GM19455 (cell line): ENCODE data around the gene AP1G2.
A peak's percentile ranks its signal among the peaks of the same experiment; 100 is the strongest.
"Not testable (repeated sequence)": the region's sequence is repeated elsewhere in the genome, so short reads cannot be mapped to it uniquely, and the experiment has no call there.

Experiments
- ATAC-seq: cut with Tn5 transposase; IDR thresholded peaks from one replicate; pipeline ENCODE4 v1.9.1; 2021; ENCODE audit not compliant: unreplicated experiment

Gene AP1G2, protein sequence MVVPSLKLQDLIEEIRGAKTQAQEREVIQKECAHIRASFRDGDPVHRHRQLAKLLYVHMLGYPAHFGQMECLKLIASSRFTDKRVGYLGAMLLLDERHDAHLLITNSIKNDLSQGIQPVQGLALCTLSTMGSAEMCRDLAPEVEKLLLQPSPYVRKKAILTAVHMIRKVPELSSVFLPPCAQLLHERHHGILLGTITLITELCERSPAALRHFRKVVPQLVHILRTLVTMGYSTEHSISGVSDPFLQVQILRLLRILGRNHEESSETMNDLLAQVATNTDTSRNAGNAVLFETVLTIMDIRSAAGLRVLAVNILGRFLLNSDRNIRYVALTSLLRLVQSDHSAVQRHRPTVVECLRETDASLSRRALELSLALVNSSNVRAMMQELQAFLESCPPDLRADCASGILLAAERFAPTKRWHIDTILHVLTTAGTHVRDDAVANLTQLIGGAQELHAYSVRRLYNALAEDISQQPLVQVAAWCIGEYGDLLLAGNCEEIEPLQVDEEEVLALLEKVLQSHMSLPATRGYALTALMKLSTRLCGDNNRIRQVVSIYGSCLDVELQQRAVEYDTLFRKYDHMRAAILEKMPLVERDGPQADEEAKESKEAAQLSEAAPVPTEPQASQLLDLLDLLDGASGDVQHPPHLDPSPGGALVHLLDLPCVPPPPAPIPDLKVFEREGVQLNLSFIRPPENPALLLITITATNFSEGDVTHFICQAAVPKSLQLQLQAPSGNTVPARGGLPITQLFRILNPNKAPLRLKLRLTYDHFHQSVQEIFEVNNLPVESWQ

DNA sequence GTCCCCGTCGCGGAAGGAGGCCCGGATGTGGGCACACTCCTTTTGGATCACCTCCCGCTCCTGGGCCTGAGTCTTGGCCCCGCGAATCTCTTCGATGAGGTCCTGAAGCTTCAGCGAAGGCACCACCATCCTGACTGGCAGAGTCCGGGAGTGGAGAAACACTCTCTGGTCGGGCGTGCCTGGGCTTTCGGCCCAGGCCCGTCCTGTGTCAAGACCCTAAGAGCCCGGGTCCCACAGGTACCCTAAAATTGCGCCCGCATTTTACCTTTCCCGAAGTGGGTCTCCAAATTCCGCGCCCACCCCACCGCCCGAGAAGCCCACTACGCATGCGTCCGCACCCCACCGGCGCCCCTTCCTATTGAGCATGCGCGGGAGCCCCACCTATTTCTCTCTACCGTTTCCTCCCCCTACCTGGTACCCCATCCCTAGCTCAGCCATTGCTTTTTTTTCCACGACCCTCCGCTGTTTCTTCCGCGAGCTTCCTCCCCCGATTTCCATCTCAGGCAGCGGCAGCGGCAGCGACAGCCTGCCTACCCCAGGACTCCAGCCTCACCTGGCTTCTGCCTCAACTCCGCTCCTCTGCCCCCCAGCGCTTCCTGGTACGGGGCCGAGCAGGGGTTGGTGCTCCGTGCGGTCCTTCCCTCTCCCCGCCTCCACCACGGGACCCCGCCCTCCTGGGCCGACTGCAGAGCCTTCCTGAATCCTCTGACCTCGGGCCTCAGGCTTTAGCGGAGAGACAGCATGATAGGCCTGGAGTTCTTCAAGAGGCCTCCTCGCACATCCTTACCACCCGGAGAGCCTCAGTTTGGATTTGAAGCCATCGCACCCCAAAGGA lies at the start of gene AP1G2:
AP1G2 (minus strand) TSS at position 606 of the 835 bp plus-strand sequence; CDS start at position 129, 477 bp downstream.
- peak; percentile 91 for ATAC-seq

DNA sequence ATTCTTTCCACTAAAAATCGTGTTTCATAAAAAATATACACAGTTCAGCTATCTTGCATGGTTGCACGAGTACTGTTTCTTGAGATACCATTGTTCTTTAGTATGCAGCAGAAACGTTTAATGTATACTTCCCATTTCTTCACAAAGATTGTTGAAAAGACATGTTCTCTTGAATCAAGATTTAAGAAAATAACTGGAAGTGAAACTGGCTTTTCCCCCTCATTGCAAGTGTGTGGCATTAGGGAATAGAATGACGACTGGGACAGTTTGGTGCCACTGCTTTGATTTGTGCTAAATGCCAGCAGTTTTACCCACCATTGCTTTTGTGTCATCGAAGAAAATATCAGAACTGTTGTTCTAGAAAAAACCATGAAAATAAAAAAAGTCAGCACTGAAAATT lies 48.3 kb upstream of the AP1G2 start:
- ATAC-seq = no peak

DNA sequence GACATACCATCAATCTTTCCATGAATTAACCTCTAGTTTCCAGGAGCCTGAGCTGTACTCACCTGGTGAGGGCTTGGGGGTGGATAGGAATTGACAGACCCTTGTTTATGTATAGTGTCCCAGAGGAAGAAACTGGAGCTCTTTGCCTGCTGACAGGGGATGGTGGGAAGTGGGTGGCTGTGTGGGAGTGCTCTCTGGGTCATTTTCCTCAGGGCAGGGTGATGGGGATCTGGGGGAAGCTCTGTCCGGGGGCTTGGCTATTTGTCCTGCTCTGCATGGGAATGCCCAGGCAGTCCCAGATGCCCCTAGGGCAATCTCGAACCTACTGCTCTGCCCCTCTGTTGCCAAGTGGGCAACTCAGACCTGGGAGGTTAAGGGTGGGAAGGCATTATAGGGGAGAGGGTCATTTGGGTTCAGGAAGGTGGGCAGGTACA lies 46.8 kb upstream of the AP1G2 start:
- no peak for ATAC-seq

DNA sequence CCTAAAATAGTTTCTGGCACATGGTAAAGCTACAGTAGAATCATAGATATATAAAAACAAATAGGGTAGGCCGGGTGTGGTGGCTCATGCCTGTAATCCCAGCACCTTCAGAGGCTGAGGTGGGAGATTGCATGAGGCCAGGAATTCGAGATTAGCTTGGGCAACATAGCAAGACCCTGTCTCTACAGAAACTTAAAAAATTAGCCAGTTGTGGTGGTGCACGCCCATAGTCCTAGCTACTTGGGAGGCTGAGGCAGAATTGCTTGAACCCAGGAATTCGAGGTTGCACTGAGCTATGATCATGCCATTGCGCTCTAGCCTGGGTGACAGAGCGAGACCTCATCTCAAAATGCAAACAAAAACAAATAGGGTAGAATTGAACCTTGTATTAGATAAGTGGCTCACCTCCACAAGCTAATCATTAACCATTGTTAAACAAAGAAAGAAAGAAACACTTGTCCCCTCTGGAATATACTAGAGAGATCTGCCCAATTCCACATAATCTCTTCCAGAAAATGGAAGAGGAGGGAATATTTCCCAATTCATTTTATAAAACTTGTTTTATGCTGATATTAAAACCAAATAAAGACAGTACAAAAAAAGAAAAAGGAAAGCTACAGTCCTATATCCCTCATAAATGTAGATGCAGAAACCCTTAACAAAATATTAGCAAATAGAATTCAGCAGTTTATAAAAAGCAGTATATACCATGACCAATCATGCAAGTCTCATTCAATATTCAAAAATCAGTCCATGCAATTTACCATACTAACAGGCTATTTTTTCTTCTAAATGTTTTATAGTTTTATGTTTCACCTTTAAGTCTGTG lies 45.9 kb upstream of the AP1G2 start:
- ATAC-seq = no peak

- ATAC-seq = no peak
Measured at GRCh38 chr14:23612802-23613201, 45.2 kb upstream of the AP1G2 start.

DNA sequence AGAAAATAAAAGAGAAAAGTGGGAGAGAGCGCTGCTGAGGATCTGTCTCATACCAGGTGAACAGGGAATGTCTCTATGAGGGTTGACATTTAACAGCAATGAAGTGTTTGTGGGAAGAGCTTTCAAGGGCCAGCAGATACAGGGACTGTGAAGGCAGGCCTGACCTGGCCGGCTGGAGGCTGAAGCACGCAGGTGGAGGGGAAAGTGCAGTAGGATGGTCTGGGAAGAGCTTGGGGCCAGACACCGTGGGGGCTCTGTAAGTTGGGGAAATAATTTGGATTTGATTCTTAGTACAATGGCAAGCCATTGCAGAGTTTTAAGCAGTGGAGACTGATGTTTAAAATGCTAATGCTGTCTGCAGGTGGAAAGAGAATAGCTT lies 44.8 kb upstream of the AP1G2 start:
- no peak for ATAC-seq

DNA sequence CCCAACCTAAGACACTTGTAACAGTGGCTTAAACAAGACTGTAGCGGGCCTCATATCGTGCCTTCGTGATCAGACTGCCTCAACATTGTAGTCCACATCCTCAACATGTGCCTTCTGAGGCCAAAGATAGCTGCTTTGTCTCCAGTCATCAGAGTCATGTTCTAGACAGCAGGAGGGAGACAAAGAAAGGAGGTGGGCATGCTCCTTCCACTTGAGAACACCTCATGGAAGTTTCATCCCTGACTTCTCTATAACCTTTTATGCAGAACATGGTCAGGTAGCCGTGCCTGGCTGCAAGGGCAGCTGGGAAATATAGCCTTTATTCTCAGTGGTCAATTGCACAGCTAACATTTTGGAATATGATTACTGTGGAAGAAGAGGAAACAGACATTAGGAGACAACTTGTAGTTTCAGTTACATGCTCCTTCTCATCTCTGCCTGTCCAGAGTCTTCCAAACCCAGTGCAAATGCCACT lies 43.3 kb upstream of the AP1G2 start:
- ATAC-seq = no peak

DNA sequence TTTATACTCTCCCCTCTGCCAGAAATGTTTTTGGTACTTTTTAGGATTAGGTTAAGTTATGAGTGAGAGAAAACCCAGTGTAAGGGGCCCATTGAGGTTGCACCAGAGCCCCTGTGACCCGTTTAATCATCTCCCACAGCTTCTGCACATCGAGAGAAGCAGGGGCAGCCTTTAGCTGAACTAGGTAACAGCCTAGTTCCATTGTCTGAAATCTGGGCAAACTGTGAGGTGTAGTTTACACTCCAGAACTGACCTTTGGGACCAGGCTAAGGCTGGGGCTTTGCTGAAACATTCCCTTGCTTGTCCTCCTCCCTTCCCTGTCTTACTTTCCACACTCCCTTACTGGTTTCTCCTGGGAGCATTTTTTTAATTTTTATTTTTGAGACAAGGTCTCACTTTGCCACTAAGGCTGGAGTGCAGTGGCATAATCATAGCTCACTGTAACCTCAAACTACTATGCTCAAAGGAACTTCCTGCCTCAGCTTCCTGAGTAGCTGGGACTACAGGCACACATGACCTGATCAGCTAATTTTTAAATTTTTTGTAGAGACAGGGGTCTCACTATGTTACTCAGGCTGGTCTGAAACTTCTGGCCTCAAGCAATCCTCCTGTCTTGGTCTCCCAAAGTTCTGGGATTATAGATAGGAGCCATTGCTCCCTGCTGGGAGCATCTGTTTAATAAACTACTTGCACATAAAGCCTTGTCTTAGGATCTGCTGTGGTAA lies 42.7 kb upstream of the AP1G2 start:
- ATAC-seq = no peak

DNA sequence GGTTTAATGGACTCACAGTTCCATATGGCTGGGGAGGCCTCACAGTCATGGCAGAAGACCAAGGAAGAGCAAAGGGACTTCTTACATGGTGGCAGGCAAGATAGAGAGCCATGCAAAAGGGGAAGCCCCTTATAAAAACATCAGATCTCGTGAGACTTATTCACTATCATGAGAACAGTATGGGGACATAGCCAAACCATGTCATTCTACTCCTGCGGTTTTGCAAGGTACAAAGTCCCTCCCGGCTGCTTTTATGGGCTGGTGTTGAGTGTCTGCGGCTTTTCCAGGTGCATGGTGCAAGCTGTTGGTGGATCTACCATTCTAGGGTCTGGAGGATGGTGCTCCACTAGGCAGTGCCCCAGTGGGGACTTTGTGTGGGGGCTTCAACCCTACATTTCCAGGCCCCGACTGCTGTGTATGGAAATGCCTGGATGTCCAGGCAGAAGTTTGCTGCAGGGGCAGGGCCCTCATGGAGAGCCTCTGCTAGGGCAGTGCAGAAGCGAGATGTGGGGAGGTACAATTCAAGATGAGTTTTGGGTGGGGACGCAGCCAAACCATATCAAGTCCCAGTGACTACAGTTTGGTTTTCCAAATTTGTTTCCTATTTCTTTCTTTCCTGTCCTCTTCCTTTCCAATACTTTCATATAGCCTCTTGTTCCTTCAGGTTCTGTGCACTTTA lies 42.0 kb upstream of the AP1G2 start:
- not testable (repeated sequence) for ATAC-seq

DNA sequence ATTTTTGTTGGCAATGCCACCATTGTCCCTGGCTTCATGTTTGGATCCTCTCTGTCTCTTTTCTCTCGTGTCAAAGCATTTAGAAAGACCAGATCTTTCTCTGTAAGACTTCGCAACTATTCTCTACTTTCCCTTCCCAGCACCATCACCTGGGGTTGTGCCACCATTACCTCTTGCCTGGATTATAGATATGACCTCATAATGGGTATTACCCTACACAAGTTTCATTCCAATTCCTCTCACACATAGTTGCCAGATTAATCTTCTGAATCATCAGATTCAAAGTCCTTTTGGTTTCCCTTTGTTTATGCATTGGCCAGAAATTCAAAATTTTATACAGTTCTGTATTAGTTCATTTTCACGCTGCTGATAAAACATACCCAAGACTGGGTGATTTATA lies 41.4 kb upstream of the AP1G2 start:
- ATAC-seq = no peak

DNA sequence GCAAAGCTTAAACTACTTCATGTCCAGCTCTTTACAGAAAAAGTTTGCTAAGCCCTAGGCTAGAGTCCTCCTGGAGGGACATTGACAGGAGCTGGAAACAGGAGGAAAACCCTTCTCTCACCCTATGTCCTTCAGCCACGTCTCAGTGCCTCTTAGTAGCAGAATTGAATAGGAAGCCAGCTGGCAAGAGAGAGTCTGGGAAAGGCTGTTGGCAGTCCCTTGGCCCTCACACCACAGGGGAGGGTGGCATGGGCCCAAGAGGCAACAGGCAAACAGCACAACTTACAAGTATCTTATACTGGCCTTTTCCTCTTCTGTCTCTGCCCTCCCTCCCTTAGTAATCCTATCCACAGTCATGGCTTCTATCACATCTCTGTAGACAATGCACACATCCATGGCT lies 40.9 kb upstream of the AP1G2 start:
- ATAC-seq = no peak

GRCh38 chr14:23605931-23606585 lies 38.5 kb upstream of the AP1G2 start:
- peak; percentile 71 for ATAC-seq

GRCh38 chr14:23604675-23605170 lies 37.1 kb upstream of the AP1G2 start:
- no peak for ATAC-seq

- ATAC-seq = no peak
Measured at GRCh38 chr14:23604148-23604547, 36.6 kb upstream of the AP1G2 start.

DNA sequence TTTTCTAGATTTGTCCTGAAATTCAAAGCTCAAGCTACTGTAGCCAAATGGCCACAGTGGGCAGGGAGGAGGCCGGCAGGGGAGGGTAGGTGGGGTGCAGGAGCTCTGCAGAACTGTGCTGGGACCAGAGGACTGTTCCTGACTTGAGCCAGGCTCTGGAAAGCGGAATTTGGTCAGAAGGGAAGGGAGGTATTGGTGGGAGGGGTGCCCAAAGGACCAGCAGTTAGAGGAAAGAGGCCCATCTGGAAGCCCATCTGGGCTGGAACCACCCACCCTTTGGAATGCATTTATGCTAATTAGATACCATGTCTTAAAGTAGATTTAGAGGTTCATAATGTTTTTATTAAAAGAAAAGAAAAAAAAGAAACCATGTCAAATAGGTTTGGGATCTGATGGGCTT lies 35.5 kb upstream of the AP1G2 start:
- ATAC-seq = no peak

DNA sequence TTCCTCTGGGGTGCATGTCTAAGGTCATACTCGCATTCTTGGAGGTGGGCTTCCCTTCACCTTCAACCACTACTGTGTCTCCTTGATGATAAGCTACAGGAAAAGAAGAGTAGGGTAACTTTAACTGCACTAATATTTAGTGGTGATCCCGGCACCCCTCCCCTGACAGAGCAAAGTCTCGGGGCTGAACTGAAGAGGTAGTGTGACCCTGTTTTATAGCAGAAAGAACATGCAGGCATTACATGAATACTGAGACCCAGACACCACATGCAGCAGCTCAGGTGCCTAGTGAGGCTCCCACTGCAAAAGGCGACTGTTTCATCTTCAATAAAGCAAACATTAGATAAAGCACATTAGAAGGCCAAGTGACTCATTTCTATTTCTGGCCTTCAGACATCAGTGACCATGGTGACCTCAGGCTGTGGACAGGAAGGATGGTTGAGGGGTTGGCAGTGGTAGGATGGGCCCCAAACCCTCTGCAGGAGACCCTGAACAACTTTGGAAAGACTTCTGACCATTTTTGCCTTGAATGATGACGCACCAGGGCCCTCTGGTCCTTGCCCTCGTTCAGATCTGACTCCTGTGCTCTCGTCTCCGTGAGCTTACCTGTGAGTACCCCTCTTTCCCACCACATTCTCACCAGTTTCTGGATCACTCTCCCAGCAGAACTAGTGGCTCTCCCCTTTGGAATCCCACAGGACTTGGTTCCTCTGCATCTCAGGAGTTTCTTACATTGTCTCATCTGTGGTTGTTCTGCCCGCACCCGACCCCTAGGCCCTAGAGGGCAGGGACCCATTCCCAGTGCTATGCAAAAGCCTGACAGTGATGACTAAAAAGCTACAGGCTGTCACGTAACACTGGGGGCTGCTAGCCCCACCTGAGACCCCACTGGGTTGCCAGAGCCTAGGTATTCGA lies 34.8 kb upstream of the AP1G2 start:
- ATAC-seq = no peak

DNA sequence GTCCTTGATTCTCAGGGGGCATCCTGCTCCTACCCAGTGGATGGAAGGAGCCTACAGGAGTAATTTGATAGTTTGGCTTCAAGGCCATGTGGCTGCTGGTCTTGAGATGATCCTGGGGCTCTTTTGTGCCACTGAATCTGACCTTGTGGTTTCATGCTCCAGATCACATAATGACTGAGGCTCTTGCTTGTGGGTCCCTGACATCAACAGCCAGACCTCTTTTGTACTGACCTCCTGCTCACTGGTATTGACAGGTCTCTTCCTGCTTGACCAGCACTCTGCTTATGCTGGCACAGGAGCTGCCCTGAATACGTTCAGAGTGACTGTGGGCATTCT lies 34.2 kb upstream of the AP1G2 start:
- ATAC-seq = no peak

- no peak for ATAC-seq
Measured at GRCh38 chr14:23601424-23601823, 33.8 kb upstream of the AP1G2 start.
